Uterus (tissue), 4 donors: ENCODE measurements around the gene DENND1A. TPM values are rescaled to one million over a fixed set of nuclear protein-coding genes. Genes with fewer than 3 reads are reported as not detected.

Experiments
- DNase-seq, 2 donors: peaks; one replicate each; pipeline ENCODE4 v3.0.0-alpha.2; 2019 to 2020
- H3K27ac ChIP-seq, 2 donors: fragments of 200-600 bp; sonication (generic); 1 replicate in 1 of 2; 2 replicates in 1 of 2; pipeline ENCODE4 v1.5.1; 2016 to 2018
- H3K27me3 ChIP-seq, 2 donors: fragments of 200-600 bp; sonication (generic); one replicate each; pipeline ENCODE4 v1.5.1; 2018 to 2019; ENCODE audit warnings: control low read depth in 1 of 2
- H3K36me3 ChIP-seq, 2 donors: fragments of 200-600 bp; sonication (generic); one replicate each; pipeline ENCODE4 v1.5.1; 2019; ENCODE audit warnings: control low read depth in 1 of 2
- H3K4me1 ChIP-seq, 2 donors: fragments of 200-600 bp; sonication (generic); one replicate each; pipeline ENCODE4 v1.5.1; 2018 to 2019; ENCODE audit warnings: control low read depth in 1 of 2
- H3K4me3 ChIP-seq, 2 donors: fragments of 200-600 bp; sonication (generic); 1 replicate in 1 of 2; 2 replicates in 1 of 2; pipeline ENCODE4 v1.5.1; 2018 to 2019; ENCODE audit warnings: mild to moderate bottlenecking in 1 of 2
- H3K9me3 ChIP-seq, 2 donors: fragments of 200-600 bp; sonication (generic); one replicate each; pipeline ENCODE4 v1.5.1; 2019; ENCODE audit warnings: control low read depth in 1 of 2
- CTCF ChIP-seq, 4 experiments: fragments of 200-600 bp in 2 of 4; fragments of 450-650 bp in 2 of 4; sonication (generic) in 2 of 4; IDR thresholded peaks; one replicate each; pipeline ENCODE4 v1.5.1; 2016 to 2019; ENCODE audit warnings: antibody characterized with exemption in 4 of 4, mild to moderate bottlenecking in 2 of 4, moderate library complexity in 1 of 4
- POLR2A ChIP-seq, 2 donors: fragments of 450-650 bp; IDR thresholded peaks; one replicate each; pipeline ENCODE4 v1.6.1; 2016; ENCODE audit warnings: antibody characterized with exemption in 2 of 2, mild to moderate bottlenecking in 1 of 2, moderate library complexity in 1 of 2
- intact Hi-C: fragments of 100-400 bp; cut with DNase I; formaldehyde crosslinking; loops from one replicate; pipeline ENCODE4 v1.15.1; 2023; ENCODE audit warnings: low total_unique reads
- total RNA-seq, 4 donors: library from RNA; depleted of rRNA in 3 of 4; stranded (reverse); fragments of >200 nt in 3 of 4; gene quantifications; one replicate each; pipeline versions ENCODE4 v1.1.0 to v1.2.4, GENCODE V29; 2014 to 2023
- donor health status: DM: yes; HTN: yes; CAD: no.

Gene DENND1A
- total RNA-seq, 4 donors from 2014 or later, result 10.8 to 34.5 (median 22.6) TPM

- no peaks in the 10 kb centered on the region for H3K9me3 ChIP-seq
- H3K27me3 ChIP-seq, result no peaks in the 10 kb centered on the region
- H3K27ac ChIP-seq, result no peak overlapping the region
- H3K4me3 ChIP-seq, result no peak overlapping the region
- no peak for DNase-seq
- no peaks in the 10 kb centered on the region for H3K4me1 ChIP-seq
- intact Hi-C loops, result no loop called here
- TF ChIP-seq POLR2A (IDR thresholded peaks at IDR 0.05), result no peak
- no peak for TF ChIP-seq CTCF (IDR thresholded peaks at IDR 0.05)
- H3K36me3 ChIP-seq, result no peaks in the 10 kb centered on the region
Measured at GRCh38 chr9:123881604-123882003, 48.3 kb downstream of the DENND1A start.

- no peaks in the 10 kb centered on the region for H3K4me1 ChIP-seq
- H3K27me3 ChIP-seq, result no peaks in the 10 kb centered on the region
- no peak for TF ChIP-seq CTCF (IDR thresholded peaks at IDR 0.05)
- no peak for TF ChIP-seq POLR2A (IDR thresholded peaks at IDR 0.05)
Measured at GRCh38 chr9:123880420-123880819, 49.5 kb downstream of the DENND1A start.

GRCh38 chr9:123876750-123877149 is 53.2 kb downstream of the DENND1A start:
- TF ChIP-seq POLR2A (IDR thresholded peaks at IDR 0.05), result no peak
- TF ChIP-seq CTCF (IDR thresholded peaks at IDR 0.05), result no peak
- DNase-seq, result no peak
- no peaks in the 10 kb centered on the region for H3K27me3 ChIP-seq
- H3K9me3 ChIP-seq, result no peaks in the 10 kb centered on the region
- H3K36me3 ChIP-seq, result no peaks in the 10 kb centered on the region
- H3K4me3 ChIP-seq, result no peak overlapping the region
- intact Hi-C loops, result no loop called here
- H3K4me1 ChIP-seq, result no peaks in the 10 kb centered on the region
- H3K27ac ChIP-seq, result no peak overlapping the region

More at GRCh38 chr9:123880420-123880819, 49.5 kb downstream of the DENND1A start:
- no peak for DNase-seq
- H3K9me3 ChIP-seq, result no peaks in the 10 kb centered on the region
- no peaks in the 10 kb centered on the region for H3K36me3 ChIP-seq
- H3K27ac ChIP-seq, result no peak overlapping the region
- intact Hi-C loops, result no loop called here
- H3K4me3 ChIP-seq, result no peak overlapping the region

- no peak overlapping the region for H3K27ac ChIP-seq
- DNase-seq, result no peak
- intact Hi-C loops, result no loop called here
- no peaks in the 10 kb centered on the region for H3K27me3 ChIP-seq
- no peaks in the 10 kb centered on the region for H3K9me3 ChIP-seq
- H3K4me1 ChIP-seq, result no peaks in the 10 kb centered on the region
- no peak for TF ChIP-seq POLR2A (IDR thresholded peaks at IDR 0.05)
- TF ChIP-seq CTCF (IDR thresholded peaks at IDR 0.05), result no peak
- H3K36me3 ChIP-seq, result no peaks in the 10 kb centered on the region
- H3K4me3 ChIP-seq, result no peak overlapping the region
Measured at GRCh38 chr9:123872710-123873109, 57.2 kb downstream of the DENND1A start.

GRCh38 chr9:123871781-123872180 is 58.1 kb downstream of the DENND1A start:
- Histone ChIP-seq H3K36me3 (no peaks in the 10 kb centered on the region), H3K9me3 (no peaks in the 10 kb centered on the region), H3K4me3 (no peak overlapping the region), H3K27me3 (no peaks in the 10 kb centered on the region), H3K27ac (no peak overlapping the region), H3K4me1 (no peaks in the 10 kb centered on the region)
- no peak for DNase-seq
- intact Hi-C loops, result no loop called here
- no peak for TF ChIP-seq CTCF (IDR thresholded peaks at IDR 0.05)
- TF ChIP-seq POLR2A (IDR thresholded peaks at IDR 0.05), result no peak
